Breast epithelium (tissue), 3 donors: ENCODE data around the gene REPS1.

Source experiments
- POLR2A ChIP-seq: fragments of 450-650 bp; IDR thresholded peaks from one replicate; pipeline ENCODE4 v1.6.1; 2016; ENCODE audit warnings: antibody characterized with exemption, mild to moderate bottlenecking, moderate library complexity
- TF ChIP-seq, protein P1 (sequence below), 3 donors: fragments of 450-650 bp; IDR thresholded peaks; one replicate each; pipeline ENCODE4 v1.5.1; 2016 to 2017; ENCODE audit warnings: antibody characterized with exemption in 3 of 3, mild to moderate bottlenecking in 3 of 3, moderate library complexity in 3 of 3

DNA sequence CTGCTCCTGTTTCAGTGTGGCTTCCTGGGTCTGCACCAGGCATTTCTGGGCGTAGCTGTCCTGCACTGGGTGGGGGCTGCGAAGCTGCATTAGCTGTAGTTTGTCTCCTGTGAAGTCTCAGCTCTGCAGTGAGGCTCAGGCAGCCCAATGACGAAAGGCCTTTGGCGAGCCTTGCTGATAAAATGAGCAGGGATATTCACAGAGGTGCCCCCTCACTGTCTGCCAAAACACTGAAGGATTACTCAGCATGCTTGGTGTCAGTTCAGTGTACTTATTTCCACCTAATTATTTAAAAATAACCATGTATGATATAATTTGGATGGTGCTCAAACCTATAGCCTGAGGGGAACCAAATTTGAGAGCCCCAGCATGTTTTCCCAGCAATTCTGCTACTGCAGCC is 118.7 kb downstream of the REPS1 start:
- TF ChIP-seq, protein P1, sequence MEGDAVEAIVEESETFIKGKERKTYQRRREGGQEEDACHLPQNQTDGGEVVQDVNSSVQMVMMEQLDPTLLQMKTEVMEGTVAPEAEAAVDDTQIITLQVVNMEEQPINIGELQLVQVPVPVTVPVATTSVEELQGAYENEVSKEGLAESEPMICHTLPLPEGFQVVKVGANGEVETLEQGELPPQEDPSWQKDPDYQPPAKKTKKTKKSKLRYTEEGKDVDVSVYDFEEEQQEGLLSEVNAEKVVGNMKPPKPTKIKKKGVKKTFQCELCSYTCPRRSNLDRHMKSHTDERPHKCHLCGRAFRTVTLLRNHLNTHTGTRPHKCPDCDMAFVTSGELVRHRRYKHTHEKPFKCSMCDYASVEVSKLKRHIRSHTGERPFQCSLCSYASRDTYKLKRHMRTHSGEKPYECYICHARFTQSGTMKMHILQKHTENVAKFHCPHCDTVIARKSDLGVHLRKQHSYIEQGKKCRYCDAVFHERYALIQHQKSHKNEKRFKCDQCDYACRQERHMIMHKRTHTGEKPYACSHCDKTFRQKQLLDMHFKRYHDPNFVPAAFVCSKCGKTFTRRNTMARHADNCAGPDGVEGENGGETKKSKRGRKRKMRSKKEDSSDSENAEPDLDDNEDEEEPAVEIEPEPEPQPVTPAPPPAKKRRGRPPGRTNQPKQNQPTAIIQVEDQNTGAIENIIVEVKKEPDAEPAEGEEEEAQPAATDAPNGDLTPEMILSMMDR (IDR thresholded peaks at IDR 0.05) = no peak
- no peak for TF ChIP-seq POLR2A
